ENCODE measurements around the gene BAG2. TPM values are rescaled to one million over a fixed set of nuclear protein-coding genes. Genes with fewer than 3 reads are reported as not detected.

Gene BAG2
- total RNA-seq, 4 donors from 2014 or later: 0.64 to 1.3 (median 1.0) TPM

GRCh38 chr6:57226221-57226620 lies 54.1 kb downstream of the BAG2 start:
- H3K4me1 ChIP-seq: peaks cover 7% of the 10 kb centered on the region
- 55% methylated on average over 2 of the region's 2 CpGs for WGBS
- no peak for DNase-seq (ENCODE audit: low spot score in 2 of 2)
- no peaks in the 10 kb centered on the region for H3K27me3 ChIP-seq
- H3K36me3 ChIP-seq: no peaks in the 10 kb centered on the region
- TF ChIP-seq POLR2A (IDR thresholded peaks at IDR 0.05) (no peak), EP300 (IDR thresholded peaks at IDR 0.05) (no peak), POLR2AphosphoS5 (IDR thresholded peaks at IDR 0.05) (no peak), CTCF (IDR thresholded peaks at IDR 0.05) (no peak)
- H3K4me3 ChIP-seq: no peak overlapping the region
- no peak overlapping the region for H3K27ac ChIP-seq
- H3K9me3 ChIP-seq: no peaks in the 10 kb centered on the region

Other genes starting within 250 kb of the BAG2 start
- gene BEND6, start 217.2 kb upstream of the BAG2 start, total RNA-seq: not detected
- 1 to 10 TPM; 3.1 to 6.4 (median 4.8) TPM for gene KIAA1586, start 125.6 kb upstream of the BAG2 start, total RNA-seq
- 100 to 1,000 TPM in 1 of 4 donors, 10 to 100 TPM in 3; 34.9 to 102 (median 42.7) TPM for gene ZNF451, start 82.1 kb upstream of the BAG2 start, total RNA-seq
- 1 to 10 TPM; 4.9 to 8.3 (median 5.9) TPM for gene RAB23, start 50.0 kb downstream of the BAG2 start, total RNA-seq
- gene PRIM2, start 145.3 kb downstream of the BAG2 start, total RNA-seq: 10 to 100 TPM in 2 of 4 donors, 1 to 10 TPM in 2; 8.5 to 14.6 (median 11.0) TPM

Measured in suprapubic skin (tissue), 4 donors.